HFFc6 (cell line): ENCODE measurements around the gene PIGM. TPM values are rescaled to one million over a fixed set of nuclear protein-coding genes. Genes with fewer than 3 reads are reported as not detected.

Experiments
- DNase-seq: peaks from one replicate; pipeline ENCODE4 v3.0.0-alpha.2; 2018
- H3K27ac Mint-ChIP-seq: 2 replicates; pipeline ENCODE4 v1.8.0; 2020; ENCODE audit warnings: mild to moderate bottlenecking, mixed read lengths
- H3K27me3 Mint-ChIP-seq: 2 replicates; pipeline ENCODE4 v1.8.0; 2021; ENCODE audit warnings: mild to moderate bottlenecking, moderate library complexity, mixed read lengths; ENCODE audit not compliant: insufficient read depth
- H3K36me3 Mint-ChIP-seq: 2 replicates; pipeline ENCODE4 v1.8.0; 2021; ENCODE audit warnings: low read depth, mixed read lengths
- H3K4me1 Mint-ChIP-seq: 2 replicates; pipeline ENCODE4 v1.8.0; 2020; ENCODE audit warnings: low read depth, mixed read lengths
- H3K4me3 Mint-ChIP-seq: 2 replicates; pipeline ENCODE4 v1.8.0; 2020; ENCODE audit warnings: mild to moderate bottlenecking, moderate library complexity, mixed read lengths
- H3K9me3 Mint-ChIP-seq: 2 replicates; pipeline ENCODE4 v1.8.0; 2020; ENCODE audit warnings: mild to moderate bottlenecking, mixed read lengths
- total RNA-seq, 6 experiments: library from RNA; stranded (reverse); fragmentation: NEBNext Ultra II Directional; extraction: Animal tissue kit (Norgen Biotek cat#: 25700); gene quantifications; 2 replicates in 1 of 6; 3 replicates in 5 of 6; pipeline ENCODE4 v1.2.3, GENCODE V29; 2021
- TF ChIP-seq, protein P1 (sequence below): fragments of 200-600 bp; sonication (generic); IDR thresholded peaks from 2 replicates; pipeline ENCODE4 v1.5.0; 2021; ENCODE audit warnings: antibody characterized with exemption, mild to moderate bottlenecking

Gene PIGM
- total RNA-seq, 6 experiments from 2014 or later: 6.7 to 8.4 (median 7.7) TPM

DNA sequence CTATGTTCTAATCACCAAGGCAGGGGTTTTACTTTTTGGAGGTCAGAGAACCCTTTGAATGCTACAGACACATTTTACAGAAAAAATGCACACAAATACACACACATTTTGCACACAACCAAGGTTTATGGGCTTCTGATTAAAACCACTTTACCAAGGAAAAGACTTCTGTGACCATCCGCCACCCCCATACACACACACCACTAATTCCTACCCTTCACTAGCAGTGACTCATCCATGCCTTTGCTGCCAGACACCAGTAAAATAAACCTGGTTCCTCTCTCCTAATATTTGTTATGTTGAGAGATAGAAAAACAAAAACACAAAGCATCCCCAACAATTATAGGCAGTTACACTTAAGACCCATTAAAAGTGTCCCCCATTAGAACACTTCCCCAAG lies 12.9 kb downstream of the PIGM start:
- DNase-seq: peak; percentile 54
- H3K9me3 Mint-ChIP-seq: no peaks in the 10 kb centered on the region
- H3K27ac Mint-ChIP-seq: 0 out of 2 replicates have a peak overlapping the region, but pooled peaks have one; percentile 32
- peaks cover 5% of the 10 kb centered on the region for H3K27me3 Mint-ChIP-seq
- no peaks in the 10 kb centered on the region for H3K36me3 Mint-ChIP-seq
- H3K4me3 Mint-ChIP-seq: peak overlapping the region; percentile 27; the same call in 1 of the 2 replicates
- H3K4me1 Mint-ChIP-seq: peaks cover 36% of the 10 kb centered on the region
- TF ChIP-seq, protein P1, sequence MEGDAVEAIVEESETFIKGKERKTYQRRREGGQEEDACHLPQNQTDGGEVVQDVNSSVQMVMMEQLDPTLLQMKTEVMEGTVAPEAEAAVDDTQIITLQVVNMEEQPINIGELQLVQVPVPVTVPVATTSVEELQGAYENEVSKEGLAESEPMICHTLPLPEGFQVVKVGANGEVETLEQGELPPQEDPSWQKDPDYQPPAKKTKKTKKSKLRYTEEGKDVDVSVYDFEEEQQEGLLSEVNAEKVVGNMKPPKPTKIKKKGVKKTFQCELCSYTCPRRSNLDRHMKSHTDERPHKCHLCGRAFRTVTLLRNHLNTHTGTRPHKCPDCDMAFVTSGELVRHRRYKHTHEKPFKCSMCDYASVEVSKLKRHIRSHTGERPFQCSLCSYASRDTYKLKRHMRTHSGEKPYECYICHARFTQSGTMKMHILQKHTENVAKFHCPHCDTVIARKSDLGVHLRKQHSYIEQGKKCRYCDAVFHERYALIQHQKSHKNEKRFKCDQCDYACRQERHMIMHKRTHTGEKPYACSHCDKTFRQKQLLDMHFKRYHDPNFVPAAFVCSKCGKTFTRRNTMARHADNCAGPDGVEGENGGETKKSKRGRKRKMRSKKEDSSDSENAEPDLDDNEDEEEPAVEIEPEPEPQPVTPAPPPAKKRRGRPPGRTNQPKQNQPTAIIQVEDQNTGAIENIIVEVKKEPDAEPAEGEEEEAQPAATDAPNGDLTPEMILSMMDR: no peak

DNA sequence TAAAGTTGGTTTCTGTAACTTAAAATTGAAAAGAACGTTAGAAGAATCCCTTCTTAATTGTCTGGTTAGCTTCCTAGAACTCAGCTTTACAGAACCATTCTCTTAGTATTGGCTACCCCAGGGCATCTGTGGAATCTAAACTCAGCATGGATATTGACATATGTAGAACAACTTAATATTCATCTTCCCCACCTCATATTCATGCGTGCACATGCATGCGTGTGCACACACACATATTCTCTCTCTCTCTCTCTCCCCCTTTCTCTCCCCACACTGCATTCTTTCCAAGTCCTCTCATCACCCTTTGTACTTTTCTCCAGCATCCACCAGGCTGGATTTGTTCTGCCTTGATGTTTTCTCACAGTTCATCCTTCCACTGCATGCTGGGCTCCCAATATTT lies 13.4 kb downstream of the PIGM start:
- TF ChIP-seq, protein P1: no peak
- peaks cover 9% of the 10 kb centered on the region for H3K27me3 Mint-ChIP-seq
- H3K4me1 Mint-ChIP-seq: peaks cover 30% of the 10 kb centered on the region
- H3K4me3 Mint-ChIP-seq: no peak overlapping the region
- H3K36me3 Mint-ChIP-seq: no peaks in the 10 kb centered on the region
- no peak overlapping the region for H3K27ac Mint-ChIP-seq
- H3K9me3 Mint-ChIP-seq: no peaks in the 10 kb centered on the region
- DNase-seq: no peak

DNA sequence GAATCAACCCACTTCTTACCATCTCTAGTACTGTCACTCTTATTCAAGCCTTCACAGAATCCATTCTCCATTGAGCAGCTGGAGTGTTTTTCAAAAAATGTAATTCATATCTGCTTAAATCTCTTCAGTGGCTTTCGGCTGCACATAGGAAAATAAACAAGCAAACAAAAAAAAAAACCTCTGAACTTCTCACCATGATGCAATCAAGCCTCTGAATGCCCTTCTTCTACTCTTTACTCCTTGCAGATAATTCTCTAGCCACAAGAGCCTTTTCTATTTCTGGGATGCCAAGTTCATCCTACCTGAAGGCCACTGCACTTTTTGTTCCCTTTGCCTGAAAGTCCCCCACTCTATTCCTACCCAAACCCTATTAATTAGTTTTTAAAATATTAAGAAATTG lies 14.2 kb downstream of the PIGM start:
- no peak overlapping the region for H3K4me3 Mint-ChIP-seq
- no peak overlapping the region for H3K27ac Mint-ChIP-seq
- DNase-seq: no peak
- peaks cover 23% of the 10 kb centered on the region for H3K4me1 Mint-ChIP-seq
- peaks cover 9% of the 10 kb centered on the region for H3K27me3 Mint-ChIP-seq
- no peaks in the 10 kb centered on the region for H3K9me3 Mint-ChIP-seq
- H3K36me3 Mint-ChIP-seq: no peaks in the 10 kb centered on the region
- TF ChIP-seq, protein P1: no peak

DNA sequence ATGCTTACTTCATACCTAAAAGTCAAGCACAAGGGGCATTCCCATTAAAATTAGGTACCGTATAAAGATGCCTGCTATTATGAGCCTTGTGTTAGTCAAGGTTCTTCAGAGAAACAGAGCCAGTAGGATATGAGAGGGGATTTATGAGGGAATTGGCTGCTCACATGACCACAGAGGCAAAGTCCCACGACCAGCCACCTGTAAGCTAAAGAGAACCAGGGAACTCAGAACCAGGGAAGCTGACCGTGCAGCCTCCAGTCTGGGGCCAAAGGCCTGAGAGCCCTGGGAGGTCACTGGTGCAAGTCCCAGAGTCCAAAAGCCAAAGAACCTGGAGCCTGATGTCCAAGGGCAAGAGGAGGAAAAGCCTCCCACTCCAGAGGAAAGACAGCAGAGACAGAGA lies 20.0 kb downstream of the PIGM start:
- Mint-ChIP-seq H3K36me3 (no peaks in the 10 kb centered on the region), H3K4me1 (peaks cover 6% of the 10 kb centered on the region), H3K9me3 (no peaks in the 10 kb centered on the region), H3K4me3 (no peak overlapping the region), H3K27ac (no peak overlapping the region), H3K27me3 (peaks cover 14% of the 10 kb centered on the region)
- TF ChIP-seq, protein P1: no peak
- no peak for DNase-seq

DNA sequence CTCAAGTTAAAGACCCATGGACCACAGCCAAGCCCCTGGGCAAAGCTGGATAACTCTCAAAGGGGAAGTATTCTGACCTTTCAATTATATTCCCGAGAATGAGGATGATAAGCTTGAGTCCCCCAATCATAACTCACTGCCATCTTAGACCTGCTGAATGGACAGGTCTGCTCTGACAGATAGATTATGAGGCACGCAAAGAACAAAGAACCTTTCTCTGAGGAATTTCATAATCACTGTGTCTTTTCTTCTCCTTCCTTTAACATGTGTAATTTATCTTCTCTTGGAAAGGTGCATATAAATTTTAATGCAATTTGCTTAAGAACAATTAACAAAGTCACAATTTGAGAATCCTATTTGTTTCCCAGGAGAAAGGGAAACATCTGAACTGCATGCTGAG lies 22.0 kb downstream of the PIGM start:
- no peak for DNase-seq
- TF ChIP-seq, protein P1: no peak
- Mint-ChIP-seq H3K36me3 (no peaks in the 10 kb centered on the region), H3K27me3 (peaks cover 14% of the 10 kb centered on the region), H3K27ac (no peak overlapping the region), H3K4me1 (peaks cover 6% of the 10 kb centered on the region), H3K9me3 (no peaks in the 10 kb centered on the region), H3K4me3 (no peak overlapping the region)

DNA sequence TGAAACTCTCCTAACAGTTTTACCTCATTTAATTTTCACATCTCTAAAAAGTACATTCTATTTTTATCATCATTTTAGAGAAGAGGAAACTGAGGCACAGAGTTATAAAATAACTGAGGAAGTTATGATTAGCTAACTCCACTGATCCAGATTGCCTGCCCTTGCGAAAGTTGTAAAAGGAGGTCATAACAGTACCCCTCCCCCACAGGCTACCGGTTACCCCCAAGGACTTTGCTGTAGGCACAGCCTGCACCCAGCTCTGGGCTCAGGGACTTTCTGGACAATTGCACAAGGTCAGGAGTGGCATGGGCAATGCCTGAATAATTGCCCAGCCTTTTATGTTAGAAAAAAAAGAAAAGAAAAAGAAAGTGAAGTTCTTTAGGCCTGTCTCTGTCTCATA lies 22.7 kb downstream of the PIGM start:
- H3K27ac Mint-ChIP-seq: no peak overlapping the region

More for the DNA sequence above, 22.7 kb downstream of the PIGM start:
- Mint-ChIP-seq H3K9me3 (no peaks in the 10 kb centered on the region), H3K36me3 (no peaks in the 10 kb centered on the region), H3K4me3 (no peak overlapping the region), H3K27me3 (peaks cover 14% of the 10 kb centered on the region), H3K4me1 (peaks cover 12% of the 10 kb centered on the region)
- no peak for DNase-seq
- TF ChIP-seq, protein P1: no peak
